ENCODE data around the gene PRR18. TPM values are rescaled to one million over a fixed set of nuclear protein-coding genes. Genes with fewer than 3 reads are reported as not detected.
A peak's percentile ranks its signal among the peaks of the same experiment; 100 is the strongest.

Gene PRR18
- total RNA-seq, 2 experiments from 2014 or later: not detected

GRCh38 chr6:166278579-166279392 lies 29.4 kb downstream of the PRR18 start:
- Mint-ChIP-seq H3K27me3 (ENCODE audit: low read depth) (no peaks in the 10 kb centered on the region), H3K4me1 (ENCODE audit: low read depth) (peaks cover 3% of the 10 kb centered on the region), H3K9me3 (no peaks in the 10 kb centered on the region), H3K27ac (no peak overlapping the region), H3K4me3 (no peak overlapping the region), H3K36me3 (ENCODE audit: low read depth) (no peaks in the 10 kb centered on the region)
- CTCF ChIA-PET: interaction anchor here (1.7 to 2.2 kb wide), 2 partner anchors 103 to 122 kb away, joined by 5 to 7 read pairs; no protein-coding TSS in a partner anchor
- intact Hi-C loops (cut with micrococcal nuclease): loop anchor here (5.0 to 10.0 kb wide), 2 partner anchors 391 to 496 kb away; no protein-coding TSS in a partner anchor
- DNase-seq: no peak

GRCh38 chr6:166277892-166278578 lies 30.2 kb downstream of the PRR18 start:
- intact Hi-C loops (cut with micrococcal nuclease): loop anchor here (5.0 to 10.0 kb wide), 2 partner anchors 391 to 497 kb away; no protein-coding TSS in a partner anchor
- no peaks in the 10 kb centered on the region for H3K9me3 Mint-ChIP-seq
- CTCF ChIA-PET: interaction anchor here (4.5 kb wide), 1 partner anchor 122 kb away, joined by 60 read pairs; no protein-coding TSS in a partner anchor

GRCh38 chr6:166277018-166277417 lies 31.2 kb downstream of the PRR18 start:
- CTCF ChIA-PET: interaction anchor here (0.7 to 4.5 kb wide), 4 partner anchors 17 to 238 kb away, joined by 3 to 60 read pairs (median 3); no protein-coding TSS in a partner anchor
- H3K4me3 Mint-ChIP-seq: no peak overlapping the region
- no peak for DNase-seq
- no peaks in the 10 kb centered on the region for H3K27me3 Mint-ChIP-seq (ENCODE audit: low read depth)
- intact Hi-C loops (cut with micrococcal nuclease): loop anchor here (5.0 to 10.0 kb wide), 2 partner anchors 390 to 498 kb away; no protein-coding TSS in a partner anchor
- H3K36me3 Mint-ChIP-seq (ENCODE audit: low read depth): no peaks in the 10 kb centered on the region
- no peaks in the 10 kb centered on the region for H3K9me3 Mint-ChIP-seq
- H3K27ac Mint-ChIP-seq: no peak overlapping the region
- H3K4me1 Mint-ChIP-seq (ENCODE audit: low read depth): peaks cover 3% of the 10 kb centered on the region

More at GRCh38 chr6:166277892-166278578, 30.2 kb downstream of the PRR18 start:
- Mint-ChIP-seq H3K27ac (no peak overlapping the region), H3K36me3 (ENCODE audit: low read depth) (no peaks in the 10 kb centered on the region), H3K4me1 (ENCODE audit: low read depth) (peaks cover 3% of the 10 kb centered on the region), H3K4me3 (no peak overlapping the region), H3K27me3 (ENCODE audit: low read depth) (no peaks in the 10 kb centered on the region)
- DNase-seq: no peak

GRCh38 chr6:166275714-166276166 lies 32.5 kb downstream of the PRR18 start:
- no peaks in the 10 kb centered on the region for H3K9me3 Mint-ChIP-seq
- no peak overlapping the region for H3K4me3 Mint-ChIP-seq
- H3K27ac Mint-ChIP-seq: no peak overlapping the region
- DNase-seq: peak; percentile 78
- H3K36me3 Mint-ChIP-seq (ENCODE audit: low read depth): no peaks in the 10 kb centered on the region
- peaks cover 3% of the 10 kb centered on the region for H3K4me1 Mint-ChIP-seq (ENCODE audit: low read depth)
- intact Hi-C loops (cut with micrococcal nuclease): loop anchor here (1.0 to 10.0 kb wide), 6 partner anchors 16 to 499 kb away; no protein-coding TSS in a partner anchor
- CTCF ChIA-PET: interaction anchor here (0.7 to 4.5 kb wide), 11 partner anchors 10 to 129 kb away, joined by 3 to 60 read pairs (median 3); no protein-coding TSS in a partner anchor
- no peaks in the 10 kb centered on the region for H3K27me3 Mint-ChIP-seq (ENCODE audit: low read depth)

- intact Hi-C loops (cut with micrococcal nuclease): loop anchor here (1.0 to 10.0 kb wide), 6 partner anchors 16 to 500 kb away; no protein-coding TSS in a partner anchor
- H3K27ac Mint-ChIP-seq: no peak overlapping the region
- no peak for DNase-seq
- CTCF ChIA-PET: interaction anchor here (0.7 to 4.5 kb wide), 4 partner anchors 104 to 165 kb away, joined by 3 to 60 read pairs (median 6); no protein-coding TSS in a partner anchor
- no peaks in the 10 kb centered on the region for H3K36me3 Mint-ChIP-seq (ENCODE audit: low read depth)
- H3K27me3 Mint-ChIP-seq (ENCODE audit: low read depth): no peaks in the 10 kb centered on the region
- H3K9me3 Mint-ChIP-seq: no peaks in the 10 kb centered on the region
- H3K4me1 Mint-ChIP-seq (ENCODE audit: low read depth): peaks cover 3% of the 10 kb centered on the region
- H3K4me3 Mint-ChIP-seq: no peak overlapping the region
Measured at GRCh38 chr6:166274739-166275370, 33.3 kb downstream of the PRR18 start.

GRCh38 chr6:166274163-166274562 lies 34.0 kb downstream of the PRR18 start:
- intact Hi-C loops (cut with micrococcal nuclease): loop anchor here (2.0 to 10.0 kb wide), 2 partner anchors 39 to 501 kb away; no protein-coding TSS in a partner anchor
- no peaks in the 10 kb centered on the region for H3K36me3 Mint-ChIP-seq (ENCODE audit: low read depth)
- no peak overlapping the region for H3K4me3 Mint-ChIP-seq
- no peaks in the 10 kb centered on the region for H3K27me3 Mint-ChIP-seq (ENCODE audit: low read depth)
- no peaks in the 10 kb centered on the region for H3K9me3 Mint-ChIP-seq
- H3K4me1 Mint-ChIP-seq (ENCODE audit: low read depth): peaks cover 3% of the 10 kb centered on the region
- no peak overlapping the region for H3K27ac Mint-ChIP-seq
- CTCF ChIA-PET: interaction anchor here (0.7 to 4.5 kb wide), 4 partner anchors 105 to 165 kb away, joined by 3 to 60 read pairs (median 6); no protein-coding TSS in a partner anchor
- no peak for DNase-seq

- H3K27ac Mint-ChIP-seq: no peak overlapping the region
- CTCF ChIA-PET: no interaction called here
- H3K27me3 Mint-ChIP-seq (ENCODE audit: low read depth): no peaks in the 10 kb centered on the region
- intact Hi-C loops (cut with micrococcal nuclease): loop anchor here (10.0 kb wide), 1 partner anchor 503 kb away; no protein-coding TSS in a partner anchor
- H3K4me3 Mint-ChIP-seq: no peak overlapping the region
- no peaks in the 10 kb centered on the region for H3K9me3 Mint-ChIP-seq
- peaks cover 3% of the 10 kb centered on the region for H3K4me1 Mint-ChIP-seq (ENCODE audit: low read depth)
- H3K36me3 Mint-ChIP-seq (ENCODE audit: low read depth): no peaks in the 10 kb centered on the region
- no peak for DNase-seq
Measured at GRCh38 chr6:166271376-166271765, 36.8 kb downstream of the PRR18 start.

- intact Hi-C loops (cut with micrococcal nuclease): loop anchor here (10.0 kb wide), 1 partner anchor 504 kb away; no protein-coding TSS in a partner anchor
- CTCF ChIA-PET: interaction anchor here (0.9 kb wide), 2 partner anchors 9 to 130 kb away, joined by 3 to 6 read pairs; no protein-coding TSS in a partner anchor
Measured at GRCh38 chr6:166270706-166271375, 37.4 kb downstream of the PRR18 start.

GRCh38 chr6:166269301-166270039 lies 38.7 kb downstream of the PRR18 start:
- no peak overlapping the region for H3K27ac Mint-ChIP-seq
- no peaks in the 10 kb centered on the region for H3K4me1 Mint-ChIP-seq (ENCODE audit: low read depth)
- H3K27me3 Mint-ChIP-seq (ENCODE audit: low read depth): no peaks in the 10 kb centered on the region
- intact Hi-C loops (cut with micrococcal nuclease): loop anchor here (10.0 kb wide), 1 partner anchor 505 kb away; no protein-coding TSS in a partner anchor
- H3K36me3 Mint-ChIP-seq (ENCODE audit: low read depth): no peaks in the 10 kb centered on the region
- no peaks in the 10 kb centered on the region for H3K9me3 Mint-ChIP-seq
- CTCF ChIA-PET: no interaction called here
- no peak for DNase-seq
- no peak overlapping the region for H3K4me3 Mint-ChIP-seq

More at GRCh38 chr6:166270706-166271375, 37.4 kb downstream of the PRR18 start:
- H3K36me3 Mint-ChIP-seq (ENCODE audit: low read depth): no peaks in the 10 kb centered on the region
- H3K27ac Mint-ChIP-seq: no peak overlapping the region
- no peak overlapping the region for H3K4me3 Mint-ChIP-seq
- DNase-seq: no peak
- H3K27me3 Mint-ChIP-seq (ENCODE audit: low read depth): no peaks in the 10 kb centered on the region
- peaks cover 1% of the 10 kb centered on the region for H3K4me1 Mint-ChIP-seq (ENCODE audit: low read depth)
- no peaks in the 10 kb centered on the region for H3K9me3 Mint-ChIP-seq

- Mint-ChIP-seq H3K27ac (no peak overlapping the region), H3K9me3 (no peaks in the 10 kb centered on the region), H3K36me3 (ENCODE audit: low read depth) (no peaks in the 10 kb centered on the region), H3K4me1 (ENCODE audit: low read depth) (no peaks in the 10 kb centered on the region), H3K27me3 (ENCODE audit: low read depth) (no peaks in the 10 kb centered on the region), H3K4me3 (no peak overlapping the region)
- DNase-seq: no peak
- intact Hi-C loops (cut with micrococcal nuclease): no loop called here
- CTCF ChIA-PET: no interaction called here
Measured at GRCh38 chr6:166268431-166268830, 39.8 kb downstream of the PRR18 start.

GRCh38 chr6:166267526-166267925 lies 40.7 kb downstream of the PRR18 start:
- Mint-ChIP-seq H3K4me1 (ENCODE audit: low read depth) (no peaks in the 10 kb centered on the region), H3K4me3 (no peak overlapping the region), H3K36me3 (ENCODE audit: low read depth) (no peaks in the 10 kb centered on the region), H3K27ac (no peak overlapping the region), H3K27me3 (ENCODE audit: low read depth) (no peaks in the 10 kb centered on the region), H3K9me3 (no peaks in the 10 kb centered on the region)
- intact Hi-C loops (cut with micrococcal nuclease): no loop called here
- CTCF ChIA-PET: no interaction called here
- no peak for DNase-seq
